Gastrocnemius medialis (tissue), 4 donors: ENCODE measurements around the gene LDAH. TPM values are rescaled to one million over a fixed set of nuclear protein-coding genes. Genes with fewer than 3 reads are reported as not detected.
A peak's percentile ranks its signal among the peaks of the same experiment; 100 is the strongest.

ENCODE experiments used
- ATAC-seq, 2 donors: fragments of 150-250 bp; one replicate each; pipeline ENCODE4 v1.9.1; 2016
- DNase-seq, 2 donors: peaks; one replicate each; pipeline ENCODE4 v3.0.0-alpha.2; 2019
- H3K27ac ChIP-seq, 4 donors: fragments of 200-600 bp; sonication (generic); 1 replicate in 1 of 4; 2 replicates in 3 of 4; pipeline ENCODE4 v1.5.1; 2016 to 2018; ENCODE audit warnings: mild to moderate bottlenecking in 2 of 4, moderate library complexity in 1 of 4
- H3K27me3 ChIP-seq, 3 donors: fragments of 200-600 bp; sonication (generic) in 2 of 3; 1 replicate in 1 of 3; 2 replicates in 2 of 3; pipeline versions ENCODE4 v1.5.1 to v1.6.0; 2016 to 2019; ENCODE audit warnings: mild to moderate bottlenecking in 1 of 3, moderate library complexity in 1 of 3
- H3K36me3 ChIP-seq, 2 donors: fragments of 200-600 bp; sonication (generic) in 1 of 2; one replicate each; pipeline ENCODE4 v1.5.1; 2017 to 2018
- H3K4me1 ChIP-seq, 2 donors: fragments of 200-600 bp; sonication (generic) in 1 of 2; one replicate each; pipeline ENCODE4 v1.5.1; 2016 to 2017; ENCODE audit warnings: mild to moderate bottlenecking in 2 of 2
- H3K4me3 ChIP-seq, 4 donors: fragments of 200-600 bp; sonication (generic) in 3 of 4; 1 replicate in 1 of 4; 2 replicates in 3 of 4; pipeline ENCODE4 v1.5.1; 2016 to 2019; ENCODE audit warnings: mild to moderate bottlenecking in 2 of 4
- H3K9me3 ChIP-seq, 3 donors: fragments of 200-600 bp; sonication (generic) in 2 of 3; 1 replicate in 1 of 3; 2 replicates in 2 of 3; pipeline ENCODE4 v1.5.1; 2016 to 2019
- CTCF ChIP-seq, 5 experiments: fragments of 450-650 bp in 3 of 5; fragments of 200-600 bp in 2 of 5; sonication (generic) in 2 of 5; IDR thresholded peaks in 4 of 5; conservative IDR thresholded peaks in 1 of 5; 1 replicate in 4 of 5; 2 replicates in 1 of 5; pipeline ENCODE4 v1.5.1; 2016 to 2019; ENCODE audit warnings: antibody characterized with exemption in 5 of 5, mild to moderate bottlenecking in 3 of 5, moderate library complexity in 3 of 5
- POLR2A ChIP-seq, 2 donors: fragments of 450-650 bp; IDR thresholded peaks; one replicate each; pipeline ENCODE4 v1.6.1; 2017; ENCODE audit warnings: antibody characterized with exemption in 2 of 2, mild to moderate bottlenecking in 2 of 2, moderate library complexity in 2 of 2
- in situ Hi-C, 4 donors: fragments of 200-750 bp; cut with MboI; loops; one replicate each; pipeline versions ENCODE4 v1.15.0 to v1.8.0; 2017; ENCODE audit warnings: low sequenced_read_pairs in 4 of 4
- intact Hi-C: fragments of 100-400 bp; cut with DNase I; formaldehyde crosslinking; loops from one replicate; pipeline ENCODE4 v1.15.1; 2023; ENCODE audit warnings: low total_unique reads
- total RNA-seq, 4 donors: library from RNA; depleted of rRNA; stranded (reverse); fragments of >200 nt; gene quantifications; one replicate each; pipeline versions ENCODE4 v1.1.0 to v1.2.3, GENCODE V29; 2016

LDAH gene
- total RNA-seq, 4 donors from 2014 or later: 0.97 to 2.2 (median 1.4) TPM

- no peak for TF ChIP-seq CTCF (IDR thresholded peaks at IDR 0.05 in 4 of 5, conservative IDR thresholded peaks at IDR 0.05 in 1 of 5)
- TF ChIP-seq POLR2A (IDR thresholded peaks at IDR 0.05): no peak
- in situ Hi-C loops: loop anchor here in 3 of 4 donors (10.0 to 25.0 kb wide), 3 partner anchors 295 to 445 kb away; partner anchors contain the start of gene TDRD15 (in 1 of the 3)
- no peaks in the 10 kb centered on the region for H3K9me3 ChIP-seq
- H3K36me3 ChIP-seq: no peaks in the 10 kb centered on the region
- H3K27me3 ChIP-seq: peaks cover 73 to 94% (median 88%) of the 10 kb centered on the region in 3 donors
- peaks cover 0 to 18% of the 10 kb centered on the region in 2 donors for H3K4me1 ChIP-seq
- intact Hi-C loops: no loop called here
- H3K27ac ChIP-seq: no peak overlapping the region
- no peak for DNase-seq
- no peak for ATAC-seq
- no peak overlapping the region for H3K4me3 ChIP-seq
Observed at GRCh38 chr2:20669562-20670314, 153.2 kb downstream of the LDAH start.

- Histone ChIP-seq H3K27ac (no peak overlapping the region), H3K27me3 (peaks cover 80 to 97% (median 91%) of the 10 kb centered on the region in 3 donors), H3K4me1 (peaks cover 0 to 18% of the 10 kb centered on the region in 2 donors), H3K9me3 (no peaks in the 10 kb centered on the region), H3K4me3 (no peak overlapping the region), H3K36me3 (no peaks in the 10 kb centered on the region)
- TF ChIP-seq POLR2A (IDR thresholded peaks at IDR 0.05) (no peak), CTCF (IDR thresholded peaks at IDR 0.05 in 4 of 5, conservative IDR thresholded peaks at IDR 0.05 in 1 of 5) (no peak)
- no peak for ATAC-seq
- no peak for DNase-seq
- in situ Hi-C loops (loop anchor here in 3 of 4 donors (10.0 to 25.0 kb wide), 3 partner anchors 296 to 446 kb away; partner anchors contain the start of gene TDRD15 (in 1 of the 3)), intact Hi-C loops (no loop called here)
Observed at GRCh38 chr2:20668871-20669475, 153.9 kb downstream of the LDAH start.

GRCh38 chr2:20668451-20668850, 154.4 kb downstream of the LDAH start:
- no peak overlapping the region for H3K4me3 ChIP-seq
- DNase-seq: no peak
- H3K9me3 ChIP-seq: no peaks in the 10 kb centered on the region
- H3K36me3 ChIP-seq: no peaks in the 10 kb centered on the region
- H3K27ac ChIP-seq: no peak overlapping the region
- intact Hi-C loops: no loop called here
- H3K27me3 ChIP-seq: peaks cover 85 to 97% (median 91%) of the 10 kb centered on the region in 3 donors
- in situ Hi-C loops: loop anchor here in 3 of 4 donors (10.0 to 25.0 kb wide), 3 partner anchors 296 to 446 kb away; partner anchors contain the start of gene TDRD15 (in 1 of the 3)
- no peak for TF ChIP-seq CTCF (IDR thresholded peaks at IDR 0.05 in 4 of 5, conservative IDR thresholded peaks at IDR 0.05 in 1 of 5)
- no peak for TF ChIP-seq POLR2A (IDR thresholded peaks at IDR 0.05)
- ATAC-seq: no peak
- peaks cover 0 to 18% of the 10 kb centered on the region in 2 donors for H3K4me1 ChIP-seq

- Histone ChIP-seq H3K4me3 (peak overlapping the region in 3 of 4 donors; percentile 31 to 51 (median 36)), H3K36me3 (no peaks in the 10 kb centered on the region), H3K27me3 (peaks cover 87 to 94% (median 89%) of the 10 kb centered on the region in 3 donors), H3K27ac (no peak overlapping the region), H3K9me3 (no peaks in the 10 kb centered on the region), H3K4me1 (peaks cover 0 to 18% of the 10 kb centered on the region in 2 donors)
- ATAC-seq: no peak
- in situ Hi-C loops (loop anchor here in 3 of 4 donors (10.0 to 25.0 kb wide), 3 partner anchors 297 to 447 kb away; partner anchors contain the start of gene TDRD15 (in 1 of the 3)), intact Hi-C loops (no loop called here)
- TF ChIP-seq POLR2A (IDR thresholded peaks at IDR 0.05) (no peak), CTCF (IDR thresholded peaks at IDR 0.05 in 4 of 5, conservative IDR thresholded peaks at IDR 0.05 in 1 of 5) (no peak)
- DNase-seq: no peak
Observed at GRCh38 chr2:20667531-20668401, 155.1 kb downstream of the LDAH start.
